NCI-H2227 (cell line): ENCODE results near the gene ORAI3.

Source experiments
- DNase-seq: peaks from one replicate; lab custom pipeline; 2025; ENCODE audit not compliant: unreplicated experiment; lab: John Stamatoyannopoulos, UW

The ORAI3 gene

DNA sequence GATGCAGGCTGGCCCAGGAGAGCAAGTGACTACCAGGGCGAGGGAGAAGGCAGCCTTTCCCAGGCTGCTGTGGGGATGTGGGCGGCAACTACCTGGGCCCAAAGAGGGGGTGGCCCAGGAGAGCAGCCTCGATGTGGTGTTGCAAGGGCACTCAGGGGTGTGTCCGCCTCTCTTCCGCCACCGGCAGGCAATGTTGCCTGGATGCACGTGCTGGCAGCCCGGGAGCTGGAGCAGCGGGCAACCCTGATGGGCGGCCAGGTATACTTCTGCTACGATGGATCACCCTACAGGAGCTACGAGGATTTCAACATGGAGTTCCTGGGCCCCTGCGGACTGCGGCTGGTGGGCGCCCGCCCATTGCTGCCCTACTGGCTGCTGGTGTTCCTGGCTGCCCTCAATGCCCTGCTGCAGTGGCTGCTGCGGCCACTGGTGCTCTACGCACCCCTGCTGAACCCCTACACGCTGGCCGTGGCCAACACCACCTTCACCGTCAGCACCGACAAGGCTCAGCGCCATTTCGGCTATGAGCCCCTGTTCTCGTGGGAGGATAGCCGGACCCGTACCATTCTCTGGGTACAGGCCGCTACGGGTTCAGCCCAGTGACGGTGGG lies 38.8 kb downstream of the ORAI3 start:
- no peak for DNase-seq

DNA sequence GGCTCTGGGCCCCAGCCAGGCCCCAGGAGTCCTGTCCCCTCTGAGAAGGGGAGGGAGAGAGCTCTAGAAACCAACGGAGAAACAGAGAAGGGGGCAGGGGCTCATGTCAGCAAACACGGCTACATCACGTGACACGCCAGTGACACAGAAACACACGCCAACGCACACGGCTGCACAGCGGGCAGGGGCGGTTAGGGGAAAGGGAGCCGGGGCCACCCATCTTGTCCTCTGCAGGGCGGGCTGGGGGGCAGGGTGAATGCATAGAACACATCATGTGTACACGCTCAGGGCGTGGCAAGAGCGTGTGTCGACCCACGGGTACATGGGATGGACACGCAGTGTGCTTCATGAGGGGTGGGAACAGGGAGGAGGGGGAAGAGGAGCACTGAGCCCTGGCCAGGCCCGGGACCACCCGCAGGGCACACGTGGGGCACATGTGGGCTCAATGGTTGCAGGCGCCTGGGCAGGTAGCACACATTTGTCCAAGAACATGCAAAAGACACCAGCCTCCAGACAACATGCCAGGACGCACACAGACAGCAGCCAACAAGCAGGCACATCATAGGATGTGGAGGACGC lies 40.7 kb downstream of the ORAI3 start:
- no peak for DNase-seq

DNA sequence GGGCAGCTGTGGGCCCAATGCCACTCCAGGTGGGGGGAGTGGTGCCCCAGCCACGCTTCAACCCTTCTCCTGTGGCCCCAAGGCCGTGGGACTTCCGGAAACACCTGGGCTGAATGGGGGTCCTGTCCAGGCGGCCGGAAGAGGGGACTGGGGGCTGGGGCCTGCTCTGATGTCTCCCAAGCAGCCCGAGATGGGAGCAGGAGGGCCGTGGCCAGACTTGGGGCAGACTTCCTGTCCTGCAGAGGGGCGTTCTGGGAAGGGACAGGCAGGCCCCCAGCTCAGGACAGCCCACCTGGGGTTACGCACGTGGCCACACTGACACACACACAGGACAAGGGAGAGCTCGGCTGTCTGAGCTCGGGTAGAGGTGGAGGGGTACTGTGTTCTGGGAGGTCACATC lies 41.2 kb downstream of the ORAI3 start:
- DNase-seq = no peak

DNA sequence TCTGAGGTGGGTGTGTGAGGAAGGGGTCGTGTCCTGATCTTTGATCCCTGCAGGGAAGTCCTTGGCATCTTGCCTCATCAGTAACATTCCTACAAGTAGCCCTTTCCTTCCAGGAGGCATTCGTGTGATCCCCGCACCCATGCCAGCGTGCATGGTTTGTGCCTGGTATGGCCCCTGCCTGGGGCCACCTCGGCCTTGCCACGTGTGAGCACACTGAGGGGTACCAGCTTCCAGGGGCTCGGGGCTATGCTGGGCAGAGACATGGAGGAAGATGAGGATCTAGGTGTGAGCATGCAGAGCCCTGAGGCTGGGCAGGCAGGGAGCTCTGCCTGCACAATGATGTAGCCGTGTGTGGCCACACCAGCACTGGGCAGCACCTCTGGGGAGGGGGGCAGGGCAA lies 42.2 kb downstream of the ORAI3 start:
- DNase-seq = no peak

DNA sequence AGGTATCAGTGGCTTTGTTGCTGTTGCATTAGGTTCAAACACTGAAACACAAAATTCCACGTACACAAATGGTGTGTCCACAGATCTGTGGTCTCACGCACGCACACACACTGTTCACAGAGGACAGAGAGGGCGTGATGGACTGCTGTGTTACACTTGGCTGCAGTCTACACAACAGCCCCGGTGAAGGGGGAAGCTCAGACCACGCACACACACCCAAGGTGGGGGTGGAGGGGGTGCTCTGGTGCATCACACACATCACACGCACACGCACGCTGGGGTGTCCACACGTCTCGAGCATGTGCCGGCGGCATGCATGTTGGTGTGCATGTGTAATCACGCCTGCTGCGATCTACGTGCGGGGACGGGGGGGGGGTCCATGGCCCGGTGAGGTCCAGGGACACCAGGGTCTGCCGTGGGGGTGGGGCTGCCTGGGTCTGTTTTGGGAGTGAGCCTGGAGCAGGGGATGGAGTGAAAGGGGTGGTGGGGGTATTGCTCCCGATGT lies 43.5 kb downstream of the ORAI3 start:
- DNase-seq = no peak

DNA sequence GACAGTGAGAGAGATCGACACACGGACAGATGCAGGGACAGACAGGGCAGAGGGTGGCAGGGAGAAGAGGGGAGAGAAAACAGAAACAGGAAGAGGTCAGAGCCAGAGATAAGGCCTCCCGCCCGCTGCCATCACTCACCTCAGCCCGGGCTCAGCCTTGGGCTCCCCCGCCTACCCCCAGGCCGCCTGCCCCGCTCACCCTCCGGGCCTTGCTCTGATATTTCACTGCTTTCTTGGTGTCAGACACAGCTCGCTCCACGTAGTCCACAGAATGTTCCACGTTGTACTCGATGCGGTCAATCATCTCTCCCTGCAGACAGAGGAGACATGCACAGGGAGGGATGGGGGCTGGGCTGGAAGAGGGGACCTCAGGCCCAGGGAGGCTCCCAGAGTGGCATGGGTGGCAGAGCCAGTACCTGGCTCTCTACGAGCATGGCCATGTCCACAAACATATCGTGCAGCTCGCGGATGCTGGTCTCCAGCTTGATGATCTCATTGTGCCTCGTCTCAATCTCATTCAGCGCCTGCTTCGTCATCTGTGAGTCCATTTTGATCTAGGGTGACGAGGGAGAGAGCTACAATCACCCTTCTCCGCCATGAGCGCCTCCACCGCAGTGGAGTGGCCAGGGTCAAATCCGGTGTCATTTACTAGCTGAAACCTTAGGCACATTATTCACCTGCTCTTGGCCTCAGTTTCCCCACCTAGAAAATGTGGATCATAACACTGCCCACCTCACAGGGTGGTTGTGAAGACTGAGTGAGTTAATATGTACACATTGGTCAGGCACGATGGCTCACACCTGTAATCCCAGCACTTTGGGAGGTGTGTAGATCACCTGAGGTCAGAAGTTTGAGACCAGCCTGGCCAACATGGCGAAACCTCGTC lies 44.3 kb downstream of the ORAI3 start:
- no peak for DNase-seq

DNA sequence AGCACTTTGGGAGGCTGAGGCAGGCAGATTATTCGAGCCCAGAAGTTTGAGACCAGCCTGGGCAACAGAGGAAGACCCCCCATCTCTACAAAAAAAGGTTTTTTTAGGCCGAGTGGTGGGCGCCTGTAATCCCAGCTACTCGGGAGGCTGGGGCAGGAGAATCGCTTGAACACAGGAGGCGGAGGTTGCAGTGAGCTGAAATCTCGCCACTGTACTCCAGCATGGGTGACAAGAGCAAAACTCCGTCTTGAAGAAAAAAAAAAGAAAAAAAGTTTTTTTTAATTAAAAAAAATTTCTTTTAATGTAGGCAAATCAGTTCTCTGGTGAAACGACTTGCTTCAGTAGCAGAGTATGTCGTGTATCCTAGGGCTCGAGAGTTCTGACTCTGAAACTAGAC lies 47.1 kb downstream of the ORAI3 start:
- no peak for DNase-seq

GRCh38 chr16:30996324-30996984 lies 47.6 kb downstream of the ORAI3 start:
- DNase-seq = no peak

DNA sequence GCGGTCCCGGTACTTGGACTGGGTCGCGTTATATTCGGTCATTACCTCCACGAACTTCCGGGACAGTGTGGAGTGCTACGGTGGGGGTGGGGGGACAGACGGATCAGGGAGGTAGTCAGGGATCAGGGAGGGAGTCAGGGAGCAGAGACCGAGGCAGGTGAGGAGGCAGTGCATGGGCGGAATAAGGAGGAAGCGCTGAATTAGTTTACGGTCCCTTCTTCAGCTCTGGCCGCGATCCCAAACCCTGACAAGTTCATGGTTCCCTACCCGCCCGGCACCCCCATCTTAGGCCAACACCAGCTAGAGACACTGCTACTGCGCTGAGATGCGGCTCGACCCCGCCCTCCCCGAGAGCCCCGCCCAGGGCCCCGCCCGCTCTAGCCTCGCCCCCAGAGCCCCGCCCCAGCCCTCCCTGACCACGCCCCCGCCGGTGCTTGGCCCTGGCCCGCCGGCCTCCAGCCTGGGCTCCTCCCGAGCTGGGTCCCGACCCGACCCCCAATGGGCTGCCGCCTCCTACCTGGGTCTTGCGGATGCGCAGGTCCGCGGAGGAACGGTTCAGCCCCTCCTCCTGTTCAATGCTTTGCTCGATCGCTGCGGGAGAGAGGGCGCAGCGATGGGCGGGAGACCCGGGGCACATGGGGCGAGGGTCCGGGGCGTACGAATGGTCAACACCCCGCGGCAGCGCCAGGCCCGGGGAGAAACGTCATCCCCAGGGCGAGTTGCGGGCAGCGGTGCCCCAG lies 48.3 kb downstream of the ORAI3 start:
- no peak for DNase-seq

DNA sequence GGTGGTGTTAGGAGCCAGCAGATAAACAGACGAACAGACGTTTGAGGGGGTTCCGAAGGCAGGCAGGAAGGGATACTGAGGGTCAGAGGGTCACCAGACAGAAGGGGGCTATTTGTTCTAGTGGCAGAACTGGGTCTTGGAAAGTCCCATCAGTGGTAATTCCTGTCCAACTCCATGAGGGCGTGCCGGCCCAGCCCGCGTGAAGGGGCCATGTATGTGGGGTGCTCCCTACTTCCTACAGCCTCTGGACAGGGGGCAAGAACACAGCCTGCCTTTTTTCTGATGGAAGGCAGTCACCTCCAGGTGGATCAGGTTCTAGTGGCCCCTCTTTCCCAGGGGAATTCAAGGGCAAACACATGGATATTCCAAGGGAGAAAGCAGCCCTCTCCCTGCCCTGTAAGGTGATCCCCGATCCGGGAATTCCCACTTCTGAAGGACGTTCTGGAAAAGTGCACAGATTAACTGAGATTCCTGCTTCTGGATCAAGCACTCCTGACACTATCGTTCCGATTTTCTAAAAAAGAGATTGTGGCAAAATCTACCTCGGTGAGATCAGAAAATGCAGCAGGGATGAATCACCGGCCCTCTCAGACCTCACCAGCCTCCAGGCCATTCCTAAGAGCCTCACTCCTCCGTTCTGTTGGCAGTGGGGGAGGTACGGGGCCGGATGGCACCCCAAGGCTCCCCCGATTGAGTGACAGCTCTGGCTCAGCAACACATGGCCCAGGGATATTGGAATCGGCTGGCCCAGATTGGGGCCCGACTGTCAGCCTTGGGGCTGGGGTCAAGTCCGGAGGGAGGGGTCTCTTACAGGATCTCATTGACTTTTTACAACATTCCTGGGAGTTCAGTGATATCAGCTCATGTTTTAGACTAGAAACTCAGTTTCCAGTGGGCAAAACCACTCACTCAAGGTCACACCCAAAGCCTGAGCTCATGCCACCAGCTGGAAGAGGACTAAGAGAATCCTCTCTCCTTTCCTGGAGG lies 49.1 kb downstream of the ORAI3 start:
- DNase-seq = no peak

DNA sequence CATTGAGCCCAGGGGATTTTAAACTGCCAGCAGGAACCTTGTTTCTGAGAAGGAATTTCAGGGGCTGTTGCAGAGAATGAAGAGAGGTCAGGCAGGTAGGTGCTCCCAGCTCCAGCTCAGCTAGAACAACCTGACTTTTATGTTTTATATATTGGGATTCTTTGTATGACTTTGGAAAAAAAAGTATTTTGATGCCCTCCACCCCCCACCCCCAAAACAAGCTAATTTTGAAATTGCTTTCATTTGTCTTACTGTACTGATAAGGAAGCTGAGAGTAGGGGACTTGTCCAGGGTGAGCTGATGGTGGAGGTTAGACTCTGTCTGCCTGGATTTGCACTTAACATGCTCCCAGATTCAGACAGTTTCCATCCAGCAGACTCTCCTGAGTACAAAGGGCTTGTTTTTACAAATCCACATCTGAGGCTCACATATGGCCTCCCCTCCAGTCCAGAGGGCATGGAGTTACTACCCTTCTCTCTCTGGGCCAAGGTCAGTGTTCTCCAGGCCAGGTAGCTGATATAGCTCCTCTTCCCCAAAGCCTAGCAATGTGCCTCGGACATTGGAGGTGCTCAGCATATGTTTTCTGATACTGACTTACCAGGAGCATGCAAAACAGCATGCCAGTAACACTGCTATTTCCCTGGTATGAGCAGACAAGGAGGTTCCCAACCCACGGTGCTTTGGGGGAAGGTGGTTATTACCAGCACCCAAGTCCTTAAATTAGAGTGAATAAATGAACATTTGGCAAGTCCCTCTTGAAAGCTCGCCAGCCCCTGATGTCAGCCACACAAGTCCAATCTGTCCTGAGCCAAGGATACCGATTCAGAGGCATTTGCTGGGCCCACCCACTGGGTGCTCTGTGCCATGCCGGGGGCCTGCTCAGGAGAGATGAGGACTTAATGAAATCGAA lies 50.2 kb downstream of the ORAI3 start:
- DNase-seq = no peak

DNA sequence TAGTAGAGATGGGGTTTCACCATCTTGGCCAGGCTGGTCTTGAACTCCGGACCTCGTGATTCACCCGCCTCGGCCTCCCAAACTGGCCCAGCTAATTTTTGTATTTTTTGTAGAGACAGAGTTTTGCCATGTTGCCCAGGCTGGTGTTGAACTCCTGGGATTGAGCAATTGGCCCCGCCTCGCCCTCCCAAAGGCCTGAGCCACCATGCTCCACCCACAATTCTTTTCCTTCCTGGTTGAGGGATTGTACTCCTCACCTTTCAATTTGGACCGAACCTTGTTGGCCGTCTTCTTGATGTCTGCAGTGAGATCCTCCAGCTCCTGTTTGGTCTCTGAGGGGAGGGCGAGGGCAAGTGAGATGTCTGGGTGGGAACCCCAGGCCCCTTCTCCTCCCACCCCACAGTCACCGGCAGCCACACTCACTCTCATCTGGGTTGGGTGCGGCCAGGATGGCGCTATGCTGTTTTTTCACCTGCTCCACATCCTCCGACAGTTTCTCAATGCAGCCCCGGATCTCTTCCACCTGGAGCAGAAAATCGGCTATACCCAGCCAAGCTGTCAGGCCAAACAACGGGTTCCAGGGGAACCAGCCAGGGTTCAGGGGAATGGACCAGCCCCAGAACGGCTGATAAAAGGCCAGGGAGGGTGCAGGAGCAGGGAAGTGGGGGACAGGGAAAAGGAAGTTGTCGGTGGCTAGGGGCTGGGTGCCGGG lies 52.0 kb downstream of the ORAI3 start:
- DNase-seq = no peak

GRCh38 chr16:31001507-31002249 lies 52.8 kb downstream of the ORAI3 start:
- no peak for DNase-seq

GRCh38 chr16:31002250-31002700 lies 53.4 kb downstream of the ORAI3 start:
- DNase-seq = no peak

- DNase-seq = no peak
Measured at GRCh38 chr16:31002862-31003341, 54.0 kb downstream of the ORAI3 start.

GRCh38 chr16:31003744-31004143 lies 54.9 kb downstream of the ORAI3 start:
- DNase-seq = no peak
